Astrocyte of the cerebellum (primary cell): ENCODE measurements around the gene HLX.

Source experiments
- DNase-seq: peaks from one replicate; pipeline ENCODE4 v3.0.0-alpha.2; 2011; ENCODE audit warnings: low read depth
- H3K4me3 ChIP-seq: 2 replicates; pipeline ENCODE4 v1.5.1; 2011; ENCODE audit warnings: mild to moderate bottlenecking, low read depth, low read length, moderate library complexity
- in situ Hi-C: cut with HindIII; loops from 2 replicates; pipeline ENCODE4 v1.10.0; 2017; ENCODE audit warnings: low sequenced_read_pairs
- TF ChIP-seq, protein P1 (sequence below): IDR thresholded peaks from 2 replicates; pipeline ENCODE4 v1.5.1; 2012; ENCODE audit warnings: low read length, low read depth, moderate library complexity, mild to moderate bottlenecking; ENCODE audit errors: missing control alignments

Gene HLX, protein sequence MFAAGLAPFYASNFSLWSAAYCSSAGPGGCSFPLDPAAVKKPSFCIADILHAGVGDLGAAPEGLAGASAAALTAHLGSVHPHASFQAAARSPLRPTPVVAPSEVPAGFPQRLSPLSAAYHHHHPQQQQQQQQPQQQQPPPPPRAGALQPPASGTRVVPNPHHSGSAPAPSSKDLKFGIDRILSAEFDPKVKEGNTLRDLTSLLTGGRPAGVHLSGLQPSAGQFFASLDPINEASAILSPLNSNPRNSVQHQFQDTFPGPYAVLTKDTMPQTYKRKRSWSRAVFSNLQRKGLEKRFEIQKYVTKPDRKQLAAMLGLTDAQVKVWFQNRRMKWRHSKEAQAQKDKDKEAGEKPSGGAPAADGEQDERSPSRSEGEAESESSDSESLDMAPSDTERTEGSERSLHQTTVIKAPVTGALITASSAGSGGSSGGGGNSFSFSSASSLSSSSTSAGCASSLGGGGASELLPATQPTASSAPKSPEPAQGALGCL

DNA sequence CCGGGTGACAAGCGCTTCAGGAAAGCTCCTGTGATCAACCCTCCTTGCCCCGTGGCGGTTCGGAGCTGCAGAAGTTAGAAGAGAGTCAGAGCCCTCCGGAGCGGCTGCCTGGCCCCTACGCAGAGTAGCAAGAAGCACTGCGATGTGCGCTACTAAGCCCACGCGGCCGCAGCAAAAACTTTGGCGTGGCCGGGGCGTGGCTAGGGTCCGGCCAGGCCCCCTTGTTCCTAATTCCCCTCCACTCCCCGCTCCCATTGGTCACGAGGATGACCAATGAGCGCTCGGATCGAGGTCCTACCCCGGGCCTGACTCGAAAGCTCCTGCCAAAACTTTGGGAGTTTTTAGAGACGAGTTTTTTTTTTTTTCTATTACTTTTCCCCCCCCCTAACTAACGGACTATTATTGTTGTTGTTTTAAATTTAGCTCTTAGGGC lies at the start of gene HLX:
Gene HLX, plus strand, starts transcription at position 368 of the 433 bp plus-strand sequence. CDS start 415 bp downstream, outside the sequence.
- DNase-seq: peak; percentile 78
- TF ChIP-seq, protein P1, sequence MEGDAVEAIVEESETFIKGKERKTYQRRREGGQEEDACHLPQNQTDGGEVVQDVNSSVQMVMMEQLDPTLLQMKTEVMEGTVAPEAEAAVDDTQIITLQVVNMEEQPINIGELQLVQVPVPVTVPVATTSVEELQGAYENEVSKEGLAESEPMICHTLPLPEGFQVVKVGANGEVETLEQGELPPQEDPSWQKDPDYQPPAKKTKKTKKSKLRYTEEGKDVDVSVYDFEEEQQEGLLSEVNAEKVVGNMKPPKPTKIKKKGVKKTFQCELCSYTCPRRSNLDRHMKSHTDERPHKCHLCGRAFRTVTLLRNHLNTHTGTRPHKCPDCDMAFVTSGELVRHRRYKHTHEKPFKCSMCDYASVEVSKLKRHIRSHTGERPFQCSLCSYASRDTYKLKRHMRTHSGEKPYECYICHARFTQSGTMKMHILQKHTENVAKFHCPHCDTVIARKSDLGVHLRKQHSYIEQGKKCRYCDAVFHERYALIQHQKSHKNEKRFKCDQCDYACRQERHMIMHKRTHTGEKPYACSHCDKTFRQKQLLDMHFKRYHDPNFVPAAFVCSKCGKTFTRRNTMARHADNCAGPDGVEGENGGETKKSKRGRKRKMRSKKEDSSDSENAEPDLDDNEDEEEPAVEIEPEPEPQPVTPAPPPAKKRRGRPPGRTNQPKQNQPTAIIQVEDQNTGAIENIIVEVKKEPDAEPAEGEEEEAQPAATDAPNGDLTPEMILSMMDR: no peak

DNA sequence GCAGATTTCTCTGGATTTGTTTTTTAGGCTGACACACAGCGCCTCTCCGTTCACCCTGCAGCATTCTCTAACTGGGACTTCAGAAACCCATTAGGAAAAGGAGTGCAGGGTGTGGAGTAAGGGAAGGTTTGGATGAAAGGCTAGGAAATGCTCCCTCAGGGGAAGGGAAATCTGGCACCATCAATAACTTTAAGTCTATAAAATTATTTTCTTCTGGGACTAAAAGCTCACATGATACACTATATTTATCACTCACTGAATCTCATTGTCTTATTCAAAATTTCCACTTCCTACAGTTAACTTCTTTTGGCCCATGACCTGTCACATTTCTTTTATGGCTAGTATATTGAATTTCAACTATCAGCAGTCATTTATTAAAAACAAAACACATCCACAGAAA lies 45.8 kb upstream of the HLX start:
- in situ Hi-C loops: no loop called here
- no peak for DNase-seq
- TF ChIP-seq, protein P1: no peak
- no peak overlapping the region for H3K4me3 ChIP-seq

More for the DNA sequence above, at the start of gene HLX:
- H3K4me3 ChIP-seq: peak within 1 kb of the TSS; percentile 53
- in situ Hi-C loops: no loop called here

- in situ Hi-C loops: no loop called here
- TF ChIP-seq, protein P1: no peak
- DNase-seq: no peak
- H3K4me3 ChIP-seq: no peak overlapping the region
Measured at GRCh38 chr1:220834155-220834870, 44.9 kb upstream of the HLX start.

DNA sequence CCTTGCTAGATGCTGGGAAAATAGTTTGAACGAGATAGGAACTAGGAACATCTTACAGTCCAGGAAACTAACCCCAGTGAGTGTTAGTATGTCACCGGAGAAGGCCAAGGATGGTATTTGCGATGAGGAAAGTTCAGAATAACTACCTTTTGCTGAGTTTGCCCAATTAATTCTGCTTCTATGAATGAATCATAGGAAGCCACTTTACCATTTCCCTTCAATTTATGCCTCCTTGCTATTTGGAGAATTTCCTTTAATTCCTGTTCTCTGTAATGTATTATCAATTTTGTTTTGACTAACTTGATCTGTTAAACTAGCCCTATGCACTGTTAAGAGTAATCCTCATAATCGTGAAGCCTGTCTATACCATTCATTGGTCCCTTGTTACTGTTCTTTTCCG lies 40.7 kb upstream of the HLX start:
- in situ Hi-C loops: no loop called here
- H3K4me3 ChIP-seq: no peak overlapping the region
- TF ChIP-seq, protein P1: no peak
- no peak for DNase-seq

DNA sequence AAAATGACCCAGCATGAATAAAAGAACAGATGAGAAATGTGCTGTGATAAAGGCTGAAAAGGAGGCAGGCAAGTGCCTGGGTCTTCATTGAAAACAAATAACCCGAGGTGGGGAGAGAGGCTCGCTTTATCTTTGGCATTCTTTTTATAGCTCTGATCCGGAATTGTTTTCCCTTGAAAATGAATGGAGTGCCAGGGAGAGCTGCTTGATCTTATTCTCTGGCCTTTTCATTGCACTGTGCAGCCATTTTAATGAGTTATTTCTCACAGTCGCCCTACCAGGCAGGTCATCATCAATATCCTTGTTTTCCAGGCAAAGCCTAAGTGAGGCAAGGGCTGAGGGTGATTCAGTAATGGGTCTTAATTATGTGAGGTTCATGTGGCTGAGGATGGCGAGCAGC lies 39.8 kb upstream of the HLX start:
- TF ChIP-seq, protein P1: no peak
- DNase-seq: no peak
- in situ Hi-C loops: no loop called here
- H3K4me3 ChIP-seq: no peak overlapping the region

- no peak overlapping the region for H3K4me3 ChIP-seq
- no peak for DNase-seq
- in situ Hi-C loops: no loop called here
- TF ChIP-seq, protein P1: no peak
Measured at GRCh38 chr1:220841293-220841692, 38.0 kb upstream of the HLX start.
